ENCODE measurements around the gene ALOX15. TPM values are rescaled to one million over a fixed set of nuclear protein-coding genes. Genes with fewer than 3 reads are reported as not detected.

ALOX15 gene
- total and polyA plus RNA-seq, 8 donors, result 0.03 to 3.1 (median 1.2) TPM; not detected in 5

- Histone ChIP-seq H3K4me3 (peak overlapping the region in 3 of 4 donors; percentile 3 to 15 (median 4)), H3K27me3 (peaks cover 0 to 25% (median 0%) of the 10 kb centered on the region in 3 donors), H3K27ac (no peak overlapping the region), H3K9me3 (no peaks in the 10 kb centered on the region), H3K4me1 (peaks cover 6 to 28% (median 16%) of the 10 kb centered on the region in 4 donors), H3K36me3 (no peaks in the 10 kb centered on the region)
- peak; percentile 67 to 81 for DNase-seq
- WGBS, 5 donors, result 17 to 36% (median 29%) methylated on average over 23 to 29 of the region's 29 CpGs
- no peak for TF ChIP-seq POLR2AphosphoS5 (IDR thresholded peaks at IDR 0.05)
- peak in 5 of 7 experiments; percentile 36 to 65 (median 45) for TF ChIP-seq CTCF (IDR thresholded peaks at IDR 0.05)
- TF ChIP-seq EP300 (IDR thresholded peaks at IDR 0.05), result no peak
- TF ChIP-seq POLR2A (IDR thresholded peaks at IDR 0.05), result no peak
- intact Hi-C loops (cut with DNase I; ENCODE audit: low total_unique reads), result no loop called here
These were observed 46.4 kb downstream of the ALOX15 start for GRCh38 chr17:4594931-4595684.

- Histone ChIP-seq H3K27ac (no peak overlapping the region), H3K9me3 (no peaks in the 10 kb centered on the region), H3K36me3 (no peaks in the 10 kb centered on the region), H3K4me3 (no peak overlapping the region), H3K4me1 (peaks cover 6 to 23% (median 14%) of the 10 kb centered on the region in 4 donors), H3K27me3 (peaks cover 0 to 18% (median 0%) of the 10 kb centered on the region in 3 donors)
- no peak for DNase-seq
- intact Hi-C loops (cut with DNase I; ENCODE audit: low total_unique reads), result no loop called here
- TF ChIP-seq EP300 (IDR thresholded peaks at IDR 0.05) (no peak), POLR2AphosphoS5 (IDR thresholded peaks at IDR 0.05) (no peak), POLR2A (IDR thresholded peaks at IDR 0.05) (no peak)
- WGBS, 5 donors, result 73 to 90% (median 76%) methylated on average over 7 of the region's 7 CpGs
These were observed 47.1 kb downstream of the ALOX15 start for GRCh38 chr17:4594406-4594805.

GRCh38 chr17:4593021-4593421 is 48.5 kb downstream of the ALOX15 start:
- H3K9me3 ChIP-seq, result no peaks in the 10 kb centered on the region
- no peak overlapping the region for H3K4me3 ChIP-seq
- H3K27me3 ChIP-seq, result peaks cover 0 to 11% (median 0%) of the 10 kb centered on the region in 3 donors
- WGBS, 5 donors, result 87 to 94% (median 92%) methylated on average over 9 to 14 of the region's 14 CpGs
- TF ChIP-seq EP300 (IDR thresholded peaks at IDR 0.05) (no peak), CTCF (IDR thresholded peaks at IDR 0.05) (no peak), POLR2A (IDR thresholded peaks at IDR 0.05) (no peak), POLR2AphosphoS5 (IDR thresholded peaks at IDR 0.05) (no peak)
- H3K36me3 ChIP-seq, result no peaks in the 10 kb centered on the region
- no peak overlapping the region for H3K27ac ChIP-seq
- peaks cover 6 to 15% (median 12%) of the 10 kb centered on the region in 4 donors for H3K4me1 ChIP-seq
- intact Hi-C loops (cut with DNase I; ENCODE audit: low total_unique reads), result no loop called here
- DNase-seq, result no peak

GRCh38 chr17:4592240-4593005 is 49.1 kb downstream of the ALOX15 start:
- no peaks in the 10 kb centered on the region for H3K9me3 ChIP-seq
- H3K27ac ChIP-seq, result no peak overlapping the region
- H3K4me3 ChIP-seq, result no peak overlapping the region
- no peak for TF ChIP-seq EP300 (IDR thresholded peaks at IDR 0.05)
- TF ChIP-seq POLR2AphosphoS5 (IDR thresholded peaks at IDR 0.05), result no peak
- no peak for TF ChIP-seq CTCF (IDR thresholded peaks at IDR 0.05)
- TF ChIP-seq POLR2A (IDR thresholded peaks at IDR 0.05), result no peak
- 83 to 89% (median 86%) methylated on average over 10 to 11 of the region's 11 CpGs for WGBS, 5 donors
- no peak for DNase-seq
- intact Hi-C loops (cut with DNase I; ENCODE audit: low total_unique reads), result no loop called here
- H3K27me3 ChIP-seq, result peaks cover 0 to 11% (median 0%) of the 10 kb centered on the region in 3 donors
- H3K36me3 ChIP-seq, result no peaks in the 10 kb centered on the region
- H3K4me1 ChIP-seq, result peaks cover 6 to 10% (median 10%) of the 10 kb centered on the region in 4 donors

Measured in stomach (tissue), 9 donors.